IMR-90 (cell line): ENCODE data around the gene MAPK8IP3. TPM values are rescaled to one million over a fixed set of nuclear protein-coding genes. Genes with fewer than 3 reads are reported as not detected.

Experiments
- ATAC-seq: fragments of 200-7000 bp; cut with Tn5 transposase; 2 replicates; pipeline ENCODE4 v1.9.1; 2020; ENCODE audit warnings: low read depth, mild to moderate bottlenecking, moderate library complexity
- BruUV-seq: library from RNA; stranded (reverse); fragments of 400-500 nt; replicated peaks from 2 replicates; lab custom pipeline; 2021; lab: Mats Ljungman, UMichigan
- CTCF ChIA-PET: fragments of 300-600 bp; formaldehyde crosslinking; extraction: SDS; loops from one replicate; lab custom pipeline; 2021; ENCODE audit warnings: antibody characterized with exemption; lab: Yijun Ruan, JAX
- POLR2A ChIA-PET: fragments of 300-600 bp; sonication (Branson Sonifier 250); formaldehyde crosslinking; loops from one replicate; lab custom pipeline; 2022; ENCODE audit warnings: antibody characterized with exemption; ENCODE audit not compliant: unreplicated experiment; lab: Charles Lee
- DNase-seq: peaks from one replicate; pipeline ENCODE4 v3.0.0; 2013
- H2AFZ ChIP-seq: replicated peaks from 2 replicates; pipeline ENCODE3; 2013; ENCODE audit warnings: low read length, mild to moderate bottlenecking; ENCODE audit not compliant: poor library complexity
- H2AK5ac ChIP-seq: 2 replicates; pipeline ENCODE4 v1.6.1; 2013; ENCODE audit warnings: low read depth, low read length, inconsistent platforms
- H2AK9ac ChIP-seq: replicated peaks from 2 replicates; pipeline ENCODE3; 2013; ENCODE audit warnings: mild to moderate bottlenecking, low read depth, low read length, moderate library complexity; ENCODE audit not compliant: poor library complexity
- H2BK120ac ChIP-seq: 2 replicates; pipeline ENCODE4 v1.6.1; 2013; ENCODE audit warnings: low read depth, low read length, inconsistent platforms
- H2BK15ac ChIP-seq: 3 replicates; pipeline ENCODE4 v1.6.1; 2013; ENCODE audit warnings: low read depth, low read length, inconsistent platforms
- H2BK20ac ChIP-seq: 2 replicates; pipeline ENCODE4 v1.6.1; 2013; ENCODE audit warnings: low read depth, mild to moderate bottlenecking, inconsistent platforms, low read length, moderate library complexity
- H2BK5ac ChIP-seq: 2 replicates; pipeline ENCODE4 v1.6.1; 2013; ENCODE audit warnings: mild to moderate bottlenecking, low read depth, low read length, inconsistent platforms; ENCODE audit not compliant: poor library complexity, severe bottlenecking
- H3K14ac ChIP-seq: replicated peaks from 2 replicates; pipeline ENCODE4 v1.6.1; 2013; ENCODE audit warnings: low read depth, low read length, inconsistent platforms
- H3K18ac ChIP-seq: 2 replicates; pipeline ENCODE4 v1.6.1; 2013; ENCODE audit warnings: low read depth, low read length, control low read depth
- H3K23ac ChIP-seq: 2 replicates; pipeline ENCODE4 v1.6.1; 2013; ENCODE audit warnings: low read depth, low read length, inconsistent platforms
- H3K27ac ChIP-seq: 2 replicates; pipeline ENCODE4 v1.5.1; 2013; ENCODE audit warnings: mild to moderate bottlenecking, control low read depth, low read length; ENCODE audit not compliant: insufficient read depth
- H3K27me3 ChIP-seq: 2 replicates; pipeline ENCODE4 v1.6.1; 2013; ENCODE audit warnings: low read length; ENCODE audit not compliant: control insufficient read depth, insufficient read depth
- H3K36me3 ChIP-seq: 2 replicates; pipeline ENCODE4 v1.6.1; 2013; ENCODE audit warnings: low read length, mixed read lengths; ENCODE audit not compliant: control insufficient read depth, insufficient read depth
- H3K4ac ChIP-seq: 2 replicates; pipeline ENCODE4 v1.6.1; 2013; ENCODE audit warnings: low read depth, low read length, inconsistent platforms
- H3K4me1 ChIP-seq: 2 replicates; pipeline ENCODE4 v1.6.1; 2013; ENCODE audit warnings: low read length, mixed read lengths; ENCODE audit not compliant: control insufficient read depth, insufficient read depth
- H3K4me2 ChIP-seq: 2 replicates; pipeline ENCODE4 v1.6.1; 2013; ENCODE audit warnings: low read depth, mild to moderate bottlenecking, control low read depth, low read length, moderate library complexity
- H3K4me3 ChIP-seq: 2 replicates; pipeline ENCODE4 v1.5.1; 2013; ENCODE audit warnings: low read depth, mild to moderate bottlenecking, control low read depth, low read length, moderate library complexity; ENCODE audit not compliant: insufficient read depth
- H3K56ac ChIP-seq: 2 replicates; pipeline ENCODE4 v1.6.1; 2013; ENCODE audit warnings: low read length, inconsistent platforms; ENCODE audit not compliant: insufficient read depth; ENCODE audit errors: extremely low read depth
- H3K79me1 ChIP-seq, 2 experiments: 2 replicates each; pipeline ENCODE4 v1.6.1; 2013; ENCODE audit warnings: low read length in 2 of 2, inconsistent platforms in 1 of 2, low read depth in 1 of 2
- H3K9ac ChIP-seq: 2 replicates; pipeline ENCODE4 v1.6.1; 2013; ENCODE audit warnings: low read depth, low read length, control low read depth
- H3K9me1 ChIP-seq: 2 replicates; pipeline ENCODE4 v1.6.1; 2013; ENCODE audit warnings: low read length, inconsistent platforms; ENCODE audit not compliant: insufficient read depth
- H3K9me3 ChIP-seq: 2 replicates; pipeline ENCODE4 v1.6.1; 2013; ENCODE audit warnings: low read length; ENCODE audit not compliant: control insufficient read depth, insufficient read depth
- H4K20me1 ChIP-seq: 2 replicates; pipeline ENCODE4 v1.6.1; 2013; ENCODE audit warnings: low read length, inconsistent platforms; ENCODE audit not compliant: insufficient read depth
- H4K5ac ChIP-seq: 2 replicates; pipeline ENCODE4 v1.6.1; 2013; ENCODE audit warnings: mild to moderate bottlenecking, low read depth, low read length, control low read depth
- H4K8ac ChIP-seq, 2 experiments: 2 replicates each; pipeline ENCODE4 v1.6.1; 2013; ENCODE audit warnings: low read depth in 2 of 2, low read length in 2 of 2, control low read depth in 1 of 2, inconsistent platforms in 1 of 2
- H4K91ac ChIP-seq: 2 replicates; pipeline ENCODE4 v1.6.1; 2013; ENCODE audit warnings: low read depth, low read length, inconsistent platforms; ENCODE audit not compliant: insufficient read depth
- USF2 ChIP-seq: fragments of 150-350 bp; IDR thresholded peaks from 2 replicates; pipeline ENCODE4 v1.6.1; 2017; ENCODE audit warnings: mild to moderate bottlenecking, antibody characterized with exemption, low read length, low read depth
- WGBS, 2 experiments: methylation state at CpG; one replicate each; pipeline versions ENCODE4 v1.1.5 to v1.1.7; 2013; ENCODE audit warnings: missing lambda C conversion rate in 2 of 2; ENCODE audit not compliant: insufficient read length in 1 of 2; ENCODE audit errors: extremely low coverage in 2 of 2; 5-methylcytosine and 5-hydroxymethylcytosine counted together
- dilution Hi-C: fragments of 300-500 bp; cut with HindIII; formaldehyde crosslinking; loops from one replicate; pipeline ENCODE4 v1.14.3; 2018; ENCODE audit warnings: low sequenced_read_pairs; ENCODE audit not compliant: unreplicated experiment
- in situ Hi-C: fragments of 300-500 bp; cut with MboI; formaldehyde crosslinking; loops from 3 replicates; pipeline ENCODE4 v1.14.3; 2019; ENCODE audit warnings: low sequenced_read_pairs, inconsistent platforms, mixed read lengths
- intact Hi-C: fragments of 100-400 bp; cut with micrococcal nuclease; formaldehyde crosslinking; loops from 2 replicates; pipeline ENCODE4 v1.10.0; 2022
- polyA plus RNA-seq, 3 experiments: library from polyadenylated mRNA; depleted of rRNA; stranded (reverse); fragments of >200 nt; gene quantifications; 2 replicates each; pipeline ENCODE4 v1.2.3, GENCODE V29; 2012; ENCODE audit warnings: low replicate concordance in 1 of 3
- total RNA-seq: library from RNA; depleted of rRNA; stranded (reverse); fragments of >200 nt; gene quantifications from 2 replicates; pipeline ENCODE4 v1.2.3, GENCODE V29; 2012

The MAPK8IP3 gene
- total and polyA plus RNA-seq, 2 of the 4 experiments (the other 2 are of a cell fraction), result 17.0 to 69.1 TPM

DNA sequence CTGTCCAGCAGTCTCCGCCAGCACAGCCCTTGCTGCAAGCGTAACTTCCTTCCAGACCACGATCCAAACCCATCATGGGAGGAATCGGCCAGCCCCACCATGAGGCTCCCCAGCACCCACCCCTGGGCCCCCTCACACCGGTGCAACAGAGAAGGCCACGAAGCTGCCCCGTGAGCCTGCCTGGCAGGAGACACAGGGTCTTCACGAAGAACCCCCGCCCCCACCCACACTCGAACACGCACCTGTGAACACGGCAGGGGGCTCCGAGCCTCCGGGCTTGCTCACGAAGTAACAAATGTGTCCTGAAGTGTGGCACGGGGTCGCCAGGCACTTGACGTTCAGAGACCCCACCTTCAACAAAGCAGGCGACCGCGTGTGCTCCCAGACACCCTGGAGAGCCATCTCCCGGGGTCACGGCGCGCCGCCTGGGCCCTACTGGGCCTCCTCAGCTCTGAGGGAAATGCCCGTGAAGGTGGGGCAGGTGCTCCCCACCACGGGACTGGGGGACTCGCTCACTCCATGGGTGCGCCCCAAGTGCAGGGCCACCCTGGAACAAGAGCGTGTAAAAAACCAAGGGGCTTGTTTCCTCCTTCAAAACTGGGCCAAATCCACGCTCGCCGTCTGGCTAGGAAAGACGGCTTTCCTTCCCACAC lies 113.0 kb downstream of the MAPK8IP3 start:
- POLR2A ChIA-PET, result no interaction called here
- Histone ChIP-seq H3K79me1 (peaks cover 0 to 11% of the 10 kb centered on the region in 2 experiments; a peak in 2 of 4 replicates), H3K56ac (no peak overlapping the region), H3K9ac (no peak overlapping the region), H3K18ac (no peak overlapping the region), H4K8ac (no peak overlapping the region), H2BK5ac (no peak overlapping the region), H2AFZ (no peak overlapping the region), H2AK9ac (no peak overlapping the region), H3K4me3 (no peak overlapping the region), H3K14ac (no peak overlapping the region), H3K23ac (no peak overlapping the region), H3K27me3 (no peaks in the 10 kb centered on the region), H2AK5ac (no peak overlapping the region), H3K4ac (no peak overlapping the region), H3K9me3 (no peaks in the 10 kb centered on the region), H4K91ac (no peak overlapping the region), H2BK20ac (no peak overlapping the region), H3K9me1 (peaks cover 2% of the 10 kb centered on the region; the same call in 1 of the 2 replicates), H4K20me1 (0 out of 2 replicates have a peak, but pooled peaks cover 3% of the 10 kb centered on the region), H3K4me2 (no peak overlapping the region), H3K27ac (no peak overlapping the region), H4K5ac (no peak overlapping the region), H3K36me3 (peaks cover 18% of the 10 kb centered on the region), H3K4me1 (no peaks in the 10 kb centered on the region), H2BK120ac (no peak overlapping the region), H2BK15ac (no peak overlapping the region)
- 80% methylated on average over 10 of the region's 35 CpGs; no CpG with 5 or more reads in 1 of the 2 experiments for WGBS, 2 experiments
- dilution Hi-C loops (no loop called here), in situ Hi-C loops (no loop called here), intact Hi-C loops (no loop called here)
- CTCF ChIA-PET, result no interaction called here
- no peak for DNase-seq
- no TSS peak for BruUV-seq
- TF ChIP-seq USF2, result no peak
- ATAC-seq, result no peak
